ENCODE results near the gene SEL1L3.

DNA sequence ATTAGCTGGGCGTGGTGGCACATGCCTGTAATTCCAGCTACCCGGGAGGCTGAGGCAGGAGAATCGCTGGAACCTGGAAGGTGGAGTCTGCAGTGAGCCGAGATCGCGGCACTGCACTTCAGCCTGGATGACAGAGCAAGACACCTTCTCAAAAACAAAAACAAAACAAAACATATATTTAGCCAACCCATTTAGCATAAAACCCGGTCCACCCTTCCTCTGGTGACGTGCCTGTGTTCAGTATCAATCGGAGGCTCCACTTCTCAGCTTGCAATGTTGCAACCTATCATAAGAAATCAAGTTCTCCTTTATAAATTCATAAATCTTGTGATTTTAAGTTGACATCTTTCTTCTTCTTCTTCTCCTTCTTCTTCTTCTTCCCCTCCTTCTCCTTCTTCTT is 133.2 kb downstream of the SEL1L3 start:
- TF ChIP-seq CTCF (IDR thresholded peaks at IDR 0.05; ENCODE audit: borderline replicate concordance, extremely low read depth, low read length, poor library complexity, severe bottlenecking), result no peak
- no peak for TF ChIP-seq EZH2 (IDR thresholded peaks at IDR 0.05; ENCODE audit: borderline replicate concordance, low read depth, low read length, severe bottlenecking)
